Small intestine (tissue), 7 donors: ENCODE results near the gene NCCRP1. TPM values are rescaled to one million over a fixed set of nuclear protein-coding genes. Genes with fewer than 3 reads are reported as not detected.

Experiments
- DNase-seq, 2 donors: peaks; one replicate each; pipeline versions ENCODE4 v3.0.0 to v3.0.0-alpha.2; 2013
- FAIRE-seq: peaks from 2 replicates; lab custom pipeline; 2012; peaks lifted over from hg19 to GRCh38; lab: Jason Lieb, UNC
- H3K27ac ChIP-seq, 3 donors: one replicate each; pipeline ENCODE4 v1.5.1; 2013; ENCODE audit warnings: low read length in 2 of 3, mild to moderate bottlenecking in 2 of 3, control low read depth in 1 of 3, inconsistent platforms in 1 of 3, low read depth in 1 of 3, moderate library complexity in 1 of 3
- H3K27me3 ChIP-seq, 3 donors: one replicate each; pipeline ENCODE4 v1.6.1; 2013; ENCODE audit warnings: low read length in 3 of 3, inconsistent platforms in 1 of 3; ENCODE audit not compliant: control insufficient read depth in 3 of 3, insufficient read depth in 3 of 3
- H3K36me3 ChIP-seq, 3 donors: one replicate each; pipeline ENCODE4 v1.6.1; 2013; ENCODE audit warnings: low read length in 3 of 3, inconsistent platforms in 1 of 3, low read depth in 1 of 3, mild to moderate bottlenecking in 1 of 3, moderate library complexity in 1 of 3; ENCODE audit not compliant: control insufficient read depth in 3 of 3, insufficient read depth in 2 of 3
- H3K4me1 ChIP-seq, 3 donors: one replicate each; pipeline ENCODE4 v1.6.1; 2013; ENCODE audit warnings: low read length in 2 of 3, inconsistent platforms in 1 of 3, low read depth in 1 of 3, mild to moderate bottlenecking in 1 of 3, moderate library complexity in 1 of 3; ENCODE audit not compliant: control insufficient read depth in 3 of 3, insufficient read depth in 2 of 3
- H3K4me3 ChIP-seq, 3 donors: one replicate each; pipeline ENCODE4 v1.5.1; 2013; ENCODE audit warnings: low read length in 3 of 3, control low read depth in 1 of 3, inconsistent platforms in 1 of 3, low read depth in 1 of 3, mild to moderate bottlenecking in 1 of 3, moderate library complexity in 1 of 3
- H3K9me3 ChIP-seq, 2 donors: one replicate each; pipeline ENCODE4 v1.6.1; 2013; ENCODE audit warnings: low read depth in 1 of 2, low read length in 1 of 2; ENCODE audit not compliant: control insufficient read depth in 2 of 2, insufficient read depth in 1 of 2
- WGBS, 3 donors: extraction: QIAGEN DNeasy Blood & Tissue Kit; methylation state at CpG; one replicate each; pipeline ENCODE4 v1.1.7; 2013; 5-methylcytosine and 5-hydroxymethylcytosine counted together
- polyA plus RNA-seq, 4 donors: library from polyadenylated mRNA; stranded (reverse) in 3 of 4; unstranded in 1 of 4; fragments of 200-250 nt in 3 of 4; fragments of 120-200 nt in 1 of 4; gene quantifications; one replicate each; pipeline versions ENCODE4 v1.2.1 to v1.2.3, GENCODE V29; 2013
- donor health status: healthy with polysubstance abuse.
- donor health status: control.
- donor health status: control.
- donor health status: Bipolar disorder and iron deficiency.
- donor health status: healthy.

NCCRP1 gene
- polyA plus RNA-seq, 4 donors: 0.13 to 1.2 (median 0.45) TPM; not detected in 1

DNA sequence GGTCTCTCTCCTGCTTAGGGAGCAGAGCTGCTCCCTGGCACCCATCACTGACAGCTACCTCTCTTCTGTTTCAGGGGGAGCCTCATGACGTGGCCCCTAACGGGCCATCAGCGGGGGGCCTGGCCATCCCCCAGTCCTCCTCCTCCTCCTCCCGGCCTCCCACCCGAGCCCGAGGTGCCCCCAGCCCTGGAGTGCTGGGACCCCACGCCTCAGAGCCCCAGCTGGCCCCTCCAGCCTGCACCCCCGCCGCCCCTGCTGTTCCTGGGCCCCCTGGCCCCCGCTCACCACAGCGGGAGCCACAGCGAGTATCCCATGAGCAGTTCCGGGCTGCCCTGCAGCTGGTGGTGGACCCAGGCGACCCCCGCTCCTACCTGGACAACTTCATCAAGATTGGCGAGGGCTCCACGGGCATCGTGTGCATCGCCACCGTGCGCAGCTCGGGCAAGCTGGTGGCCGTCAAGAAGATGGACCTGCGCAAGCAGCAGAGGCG, 23.2 kb upstream of the NCCRP1 start:
- Histone ChIP-seq H3K36me3 (peaks cover 31 to 98% (median 40%) of the 10 kb centered on the region in 3 donors), H3K4me3 (no peak overlapping the region)
- no peak for DNase-seq

GRCh38 chr19:39174142-39174541, 22.6 kb upstream of the NCCRP1 start:
- Histone ChIP-seq H3K36me3 (peaks cover 31 to 98% (median 41%) of the 10 kb centered on the region in 3 donors), H3K9me3 (no peaks in the 10 kb centered on the region), H3K4me1 (no peaks in the 10 kb centered on the region), H3K4me3 (no peak overlapping the region), H3K27me3 (no peaks in the 10 kb centered on the region), H3K27ac (no peak overlapping the region)
- DNase-seq (no peak), FAIRE-seq (no peak)
- 84 to 92% (median 91%) methylated on average over 13 to 16 of the region's 16 CpGs for WGBS, 3 donors

More for the DNA sequence above, 23.2 kb upstream of the NCCRP1 start:
- no peaks in the 10 kb centered on the region for H3K27me3 ChIP-seq
- no peaks in the 10 kb centered on the region for H3K4me1 ChIP-seq
- FAIRE-seq: no peak
- 94 to 96% (median 96%) methylated on average over 14 to 25 of the region's 25 CpGs for WGBS, 3 donors
- no peaks in the 10 kb centered on the region for H3K9me3 ChIP-seq
- H3K27ac ChIP-seq: no peak overlapping the region

- FAIRE-seq: no peak
- Histone ChIP-seq H3K27me3 (no peaks in the 10 kb centered on the region), H3K36me3 (peaks cover 26 to 98% (median 40%) of the 10 kb centered on the region in 3 donors), H3K4me1 (no peaks in the 10 kb centered on the region), H3K4me3 (no peak overlapping the region), H3K27ac (no peak overlapping the region), H3K9me3 (no peaks in the 10 kb centered on the region)
- no peak for DNase-seq
- 88 to 92% (median 90%) methylated on average over 39 to 43 of the region's 43 CpGs for WGBS, 3 donors
Measured at GRCh38 chr19:39174558-39175544, 21.9 kb upstream of the NCCRP1 start.

- Histone ChIP-seq H3K36me3 (peaks cover 23 to 97% (median 36%) of the 10 kb centered on the region in 3 donors), H3K4me1 (no peaks in the 10 kb centered on the region), H3K9me3 (no peaks in the 10 kb centered on the region), H3K27me3 (no peaks in the 10 kb centered on the region), H3K4me3 (no peak overlapping the region), H3K27ac (no peak overlapping the region)
- no peak for FAIRE-seq
- WGBS, 3 donors: 90 to 93% (median 91%) methylated on average over 7 of the region's 7 CpGs
- no peak for DNase-seq
Measured at GRCh38 chr19:39175564-39175963, 21.2 kb upstream of the NCCRP1 start.

DNA sequence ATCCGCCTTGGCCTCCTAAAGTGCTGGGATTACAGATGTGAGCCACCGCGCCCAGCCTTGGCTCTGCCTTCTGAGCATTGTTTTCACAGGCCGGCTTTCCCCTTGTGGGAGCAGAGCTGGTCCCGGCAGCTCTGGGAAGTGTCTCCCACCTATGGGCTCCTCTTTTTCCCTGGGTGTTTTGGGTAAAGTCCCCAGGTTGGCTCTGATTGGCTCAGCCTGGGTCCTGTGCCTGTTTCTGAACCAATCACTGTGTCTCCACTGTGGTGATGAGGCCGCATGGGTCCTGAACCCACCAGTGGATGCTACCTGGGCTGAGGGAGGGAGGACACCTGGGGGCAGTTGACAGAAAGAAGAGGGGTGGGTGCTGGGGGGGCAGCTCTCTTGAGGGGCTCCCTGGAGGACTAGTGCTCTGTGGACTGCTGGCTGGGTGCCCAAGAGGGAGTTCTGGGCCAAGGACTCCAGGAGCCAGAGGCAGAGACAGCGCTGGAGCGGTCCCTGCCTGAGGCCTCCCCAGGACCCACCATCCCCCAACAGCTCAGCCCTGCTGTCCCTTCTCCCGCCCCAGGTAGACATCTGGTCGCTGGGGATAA, 19.6 kb upstream of the NCCRP1 start:
- H3K27me3 ChIP-seq: no peaks in the 10 kb centered on the region
- no peaks in the 10 kb centered on the region for H3K4me1 ChIP-seq
- H3K36me3 ChIP-seq: peaks cover 18 to 96% (median 34%) of the 10 kb centered on the region in 3 donors
- WGBS, 3 donors: 92 to 98% (median 96%) methylated on average over 10 of the region's 10 CpGs
- FAIRE-seq (no peak), DNase-seq (no peak)
- H3K4me3 ChIP-seq: no peak overlapping the region
- H3K9me3 ChIP-seq: no peaks in the 10 kb centered on the region
- no peak overlapping the region for H3K27ac ChIP-seq

DNA sequence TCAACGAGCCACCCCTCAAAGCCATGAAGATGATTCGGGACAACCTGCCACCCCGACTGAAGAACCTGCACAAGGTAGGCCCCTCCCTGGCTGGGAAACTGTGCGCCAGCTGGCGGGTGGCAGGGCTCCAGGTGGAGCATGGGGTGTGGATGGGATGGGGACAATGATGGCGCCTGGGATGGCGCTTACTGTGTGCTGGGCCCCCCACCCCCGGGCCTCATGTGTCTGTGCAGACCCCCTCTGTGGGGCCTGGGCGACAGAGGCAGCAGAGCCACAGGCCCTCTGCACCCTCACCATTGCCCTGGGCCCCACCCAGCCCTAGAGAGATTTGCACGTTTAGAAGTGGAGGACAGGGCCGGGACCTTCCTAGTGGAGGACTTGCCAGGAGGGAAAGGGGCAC, 19.0 kb upstream of the NCCRP1 start:
- peaks cover 18 to 91% (median 30%) of the 10 kb centered on the region in 3 donors for H3K36me3 ChIP-seq

DNA sequence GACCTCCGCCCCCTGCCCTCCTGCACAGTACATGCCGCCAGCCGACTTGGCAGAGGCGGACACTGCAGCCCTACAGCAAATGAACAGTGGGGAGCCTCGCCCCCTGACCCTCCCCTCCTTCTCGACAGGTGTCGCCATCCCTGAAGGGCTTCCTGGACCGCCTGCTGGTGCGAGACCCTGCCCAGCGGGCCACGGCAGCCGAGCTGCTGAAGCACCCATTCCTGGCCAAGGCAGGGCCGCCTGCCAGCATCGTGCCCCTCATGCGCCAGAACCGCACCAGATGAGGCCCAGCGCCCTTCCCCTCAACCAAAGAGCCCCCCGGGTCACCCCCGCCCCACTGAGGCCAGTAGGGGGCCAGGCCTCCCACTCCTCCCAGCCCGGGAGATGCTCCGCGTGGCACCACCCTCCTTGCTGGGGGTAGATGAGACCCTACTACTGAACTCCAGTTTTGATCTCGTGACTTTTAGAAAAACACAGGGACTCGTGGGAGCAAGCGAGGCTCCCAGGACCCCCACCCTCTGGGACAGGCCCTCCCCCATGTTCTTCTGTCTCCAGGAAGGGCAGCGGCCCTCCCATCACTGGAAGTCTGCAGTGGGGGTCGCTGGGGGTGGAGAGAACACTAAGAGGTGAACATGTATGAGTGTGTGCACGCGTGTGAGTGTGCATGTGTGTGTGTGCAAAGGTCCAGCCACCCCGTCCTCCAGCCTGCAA, 18.3 kb upstream of the NCCRP1 start:
- WGBS, 3 donors: 86 to 93% (median 92%) methylated on average over 28 to 30 of the region's 30 CpGs
- H3K4me1 ChIP-seq: no peaks in the 10 kb centered on the region
- DNase-seq (no peak), FAIRE-seq (no peak)
- no peak overlapping the region for H3K27ac ChIP-seq
- H3K36me3 ChIP-seq: peaks cover 18 to 87% (median 24%) of the 10 kb centered on the region in 3 donors
- peaks cover 0 to 4% of the 10 kb centered on the region in 2 donors for H3K9me3 ChIP-seq
- H3K27me3 ChIP-seq: no peaks in the 10 kb centered on the region
- H3K4me3 ChIP-seq: no peak overlapping the region

More for the DNA sequence above, 19.0 kb upstream of the NCCRP1 start:
- DNase-seq (no peak), FAIRE-seq (no peak)
- no peaks in the 10 kb centered on the region for H3K9me3 ChIP-seq
- H3K4me3 ChIP-seq: no peak overlapping the region
- H3K27me3 ChIP-seq: no peaks in the 10 kb centered on the region
- H3K4me1 ChIP-seq: no peaks in the 10 kb centered on the region
- no peak overlapping the region for H3K27ac ChIP-seq
- 88 to 92% (median 90%) methylated on average over 9 to 11 of the region's 11 CpGs for WGBS, 3 donors

GRCh38 chr19:39179754-39180153, 17.0 kb upstream of the NCCRP1 start:
- H3K27ac ChIP-seq: no peak overlapping the region
- H3K4me3 ChIP-seq: no peak overlapping the region
- 91 to 95% (median 94%) methylated on average over 10 of the region's 10 CpGs for WGBS, 3 donors
- peaks cover 0 to 7% of the 10 kb centered on the region in 2 donors for H3K9me3 ChIP-seq
- H3K4me1 ChIP-seq: no peaks in the 10 kb centered on the region
- H3K27me3 ChIP-seq: no peaks in the 10 kb centered on the region
- FAIRE-seq (no peak), DNase-seq (no peak)
- peaks cover 8 to 76% (median 19%) of the 10 kb centered on the region in 3 donors for H3K36me3 ChIP-seq
